MM.1S (cell line): Measurements from ENCODE around the gene CFAP74.

Experiments used
- DNase-seq: peaks from one replicate; pipeline ENCODE4 v3.0.0-alpha.2; 2015
- H2AFZ ChIP-seq: fragments of 300-600 bp; sonication (generic); 2 replicates; pipeline ENCODE4 v1.6.0; 2016; ENCODE audit warnings: antibody characterized with exemption, low read length
- H3F3A ChIP-seq: fragments of 300-600 bp; sonication (generic); 2 replicates; pipeline ENCODE4 v1.6.1; 2016; ENCODE audit warnings: mild to moderate bottlenecking, antibody characterized with exemption, low read length, moderate library complexity, mixed read lengths; ENCODE audit not compliant: insufficient read depth
- H3K27ac ChIP-seq: fragments of 300-600 bp; sonication (generic); 2 replicates; pipeline ENCODE4 v1.5.1; 2016; ENCODE audit warnings: mild to moderate bottlenecking, low read length
- H3K27me3 ChIP-seq: fragments of 300-600 bp; sonication (generic); replicated peaks from 2 replicates; pipeline ENCODE4 v1.6.0; 2016; ENCODE audit warnings: low read length; ENCODE audit not compliant: insufficient read depth
- H3K36me3 ChIP-seq: fragments of 300-600 bp; sonication (generic); replicated peaks from 2 replicates; pipeline ENCODE4 v1.6.1; 2016; ENCODE audit warnings: mild to moderate bottlenecking, low read length, mixed read lengths; ENCODE audit not compliant: insufficient read depth
- H3K4me1 ChIP-seq: fragments of 300-600 bp; sonication (generic); 2 replicates; pipeline ENCODE4 v1.6.1; 2016; ENCODE audit warnings: low read length, mixed read lengths
- H3K4me2 ChIP-seq: fragments of 300-600 bp; sonication (generic); 2 replicates; pipeline ENCODE4 v1.6.0; 2016; ENCODE audit warnings: low read depth, low read length
- H3K4me3 ChIP-seq: fragments of 300-600 bp; sonication (generic); 2 replicates; pipeline ENCODE4 v1.5.1; 2016; ENCODE audit warnings: low read length, mixed read lengths
- H3K79me2 ChIP-seq: fragments of 300-600 bp; sonication (generic); 2 replicates; pipeline ENCODE4 v1.6.1; 2016; ENCODE audit warnings: mixed run types, low read length, mixed read lengths
- H3K9ac ChIP-seq: fragments of 300-600 bp; sonication (generic); 2 replicates; pipeline ENCODE4 v1.6.1; 2016; ENCODE audit warnings: low read length, mixed read lengths
- H3K9me2 ChIP-seq: fragments of 300-600 bp; sonication (generic); replicated peaks from 2 replicates; pipeline ENCODE4 v1.6.1; 2016; ENCODE audit warnings: mild to moderate bottlenecking, low read length, mixed read lengths; ENCODE audit not compliant: insufficient read depth
- H3K9me3 ChIP-seq: fragments of 300-600 bp; sonication (generic); replicated peaks from 2 replicates; pipeline ENCODE4 v1.6.1; 2016; ENCODE audit warnings: mild to moderate bottlenecking, low read length, mixed read lengths; ENCODE audit not compliant: insufficient read depth
- H4K20me1 ChIP-seq: fragments of 300-600 bp; sonication (generic); 2 replicates; pipeline ENCODE4 v1.6.1; 2016; ENCODE audit warnings: mild to moderate bottlenecking, low read length, moderate library complexity, mixed read lengths; ENCODE audit not compliant: insufficient read depth
- EZH2 ChIP-seq: fragments of 300-600 bp; sonication (generic); optimal IDR thresholded peaks from 2 replicates; pipeline ENCODE3; 2017; ENCODE audit warnings: low read depth, mild to moderate bottlenecking, antibody characterized with exemption, low read length, mixed read lengths
- EZH2phosphoT487 ChIP-seq: fragments of 300-600 bp; sonication (generic); IDR thresholded peaks from 2 replicates; pipeline ENCODE4 v1.6.1; 2018; ENCODE audit warnings: antibody characterized with exemption, low read length
- TF ChIP-seq, protein P1 (sequence below): fragments of 300-600 bp; sonication (generic); IDR thresholded peaks from 2 replicates; pipeline ENCODE4 v1.5.1; 2016; ENCODE audit warnings: antibody characterized with exemption, low read length, mixed read lengths

CFAP74 gene

DNA sequence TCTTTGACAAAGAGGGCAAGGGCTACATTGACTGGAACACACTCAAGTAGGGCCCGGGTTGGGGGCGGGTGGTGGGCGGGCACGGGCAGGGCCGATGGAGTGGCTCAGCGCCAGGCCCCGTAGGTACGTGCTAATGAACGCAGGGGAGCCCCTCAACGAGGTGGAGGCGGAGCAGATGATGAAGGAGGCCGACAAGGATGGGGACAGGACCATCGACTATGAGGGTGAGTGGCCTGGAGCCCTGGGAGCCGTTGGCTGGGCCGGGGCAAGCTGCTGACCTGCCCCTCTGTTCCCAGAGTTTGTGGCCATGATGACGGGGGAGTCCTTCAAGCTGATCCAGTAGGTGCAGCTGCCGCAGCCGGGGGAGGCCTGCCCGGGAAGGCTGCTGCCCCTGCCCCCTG is 86.7 kb downstream of the CFAP74 start:
- Histone ChIP-seq H3K4me2 (no peak overlapping the region), H3K79me2 (no peaks in the 10 kb centered on the region), H3F3A (no peaks in the 10 kb centered on the region), H3K27me3 (peaks cover 11% of the 10 kb centered on the region), H3K27ac (no peak overlapping the region), H2AFZ (no peak overlapping the region), H3K9me3 (no peaks in the 10 kb centered on the region), H3K4me1 (peaks cover 10% of the 10 kb centered on the region), H3K4me3 (no peak overlapping the region), H3K36me3 (no peaks in the 10 kb centered on the region), H3K9ac (no peak overlapping the region), H3K9me2 (no peaks in the 10 kb centered on the region), H4K20me1 (no peaks in the 10 kb centered on the region)
- no peak for DNase-seq
- TF ChIP-seq, protein P1, sequence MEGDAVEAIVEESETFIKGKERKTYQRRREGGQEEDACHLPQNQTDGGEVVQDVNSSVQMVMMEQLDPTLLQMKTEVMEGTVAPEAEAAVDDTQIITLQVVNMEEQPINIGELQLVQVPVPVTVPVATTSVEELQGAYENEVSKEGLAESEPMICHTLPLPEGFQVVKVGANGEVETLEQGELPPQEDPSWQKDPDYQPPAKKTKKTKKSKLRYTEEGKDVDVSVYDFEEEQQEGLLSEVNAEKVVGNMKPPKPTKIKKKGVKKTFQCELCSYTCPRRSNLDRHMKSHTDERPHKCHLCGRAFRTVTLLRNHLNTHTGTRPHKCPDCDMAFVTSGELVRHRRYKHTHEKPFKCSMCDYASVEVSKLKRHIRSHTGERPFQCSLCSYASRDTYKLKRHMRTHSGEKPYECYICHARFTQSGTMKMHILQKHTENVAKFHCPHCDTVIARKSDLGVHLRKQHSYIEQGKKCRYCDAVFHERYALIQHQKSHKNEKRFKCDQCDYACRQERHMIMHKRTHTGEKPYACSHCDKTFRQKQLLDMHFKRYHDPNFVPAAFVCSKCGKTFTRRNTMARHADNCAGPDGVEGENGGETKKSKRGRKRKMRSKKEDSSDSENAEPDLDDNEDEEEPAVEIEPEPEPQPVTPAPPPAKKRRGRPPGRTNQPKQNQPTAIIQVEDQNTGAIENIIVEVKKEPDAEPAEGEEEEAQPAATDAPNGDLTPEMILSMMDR: no peak
- TF ChIP-seq EZH2: no peak

DNA sequence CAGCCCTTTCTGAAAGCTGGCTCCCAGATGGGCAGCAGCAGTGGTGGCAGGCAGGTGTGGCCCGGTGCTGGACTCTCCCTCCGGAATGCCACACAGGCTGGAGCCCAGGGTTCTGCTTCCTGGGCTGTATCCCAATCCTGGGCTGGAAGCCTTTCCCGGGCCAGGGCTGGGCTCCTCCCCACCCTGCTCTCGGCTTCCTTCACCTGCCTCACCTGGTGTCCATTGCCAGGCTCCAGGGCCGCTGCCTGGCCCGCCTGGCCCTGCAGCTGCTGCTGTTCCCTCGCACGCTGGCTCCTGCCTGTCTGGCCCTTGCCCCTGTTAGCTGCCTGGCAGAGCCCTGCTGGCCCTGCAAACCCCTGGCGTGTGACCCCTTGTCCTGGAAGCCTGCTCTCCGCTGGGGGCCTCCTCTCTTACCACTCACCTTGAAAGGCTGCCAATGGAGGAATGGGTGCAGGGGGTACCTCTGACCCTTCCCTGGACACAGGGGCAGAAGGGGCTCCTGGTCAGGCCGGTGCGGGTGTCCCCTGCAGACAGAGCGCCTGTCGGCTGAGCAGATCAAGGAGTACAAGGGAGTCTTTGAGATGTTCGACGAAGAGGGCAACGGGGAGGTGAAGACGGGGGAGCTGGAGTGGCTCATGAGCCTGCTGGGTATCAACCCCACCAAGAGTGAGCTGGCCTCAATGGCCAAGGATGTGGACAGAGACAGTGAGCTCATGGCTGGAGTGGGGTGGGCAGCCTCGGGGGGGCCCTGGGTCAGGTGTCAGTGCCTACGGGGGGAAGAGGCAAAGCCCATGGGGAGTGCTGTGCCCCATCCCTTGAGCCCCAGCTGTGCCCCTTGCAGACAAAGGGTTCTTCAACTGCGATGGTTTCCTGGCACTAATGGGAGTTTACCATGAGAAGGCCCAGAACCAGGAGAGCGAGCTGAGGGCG is 87.4 kb downstream of the CFAP74 start:
- Histone ChIP-seq H3K9me2 (no peaks in the 10 kb centered on the region), H3K4me3 (no peak overlapping the region), H3K36me3 (no peaks in the 10 kb centered on the region), H3K9me3 (no peaks in the 10 kb centered on the region), H3F3A (no peaks in the 10 kb centered on the region), H3K4me2 (no peak overlapping the region), H3K27ac (no peak overlapping the region), H3K4me1 (peaks cover 10% of the 10 kb centered on the region), H3K79me2 (no peaks in the 10 kb centered on the region), H4K20me1 (no peaks in the 10 kb centered on the region), H2AFZ (no peak overlapping the region), H3K9ac (no peak overlapping the region), H3K27me3 (peaks cover 5% of the 10 kb centered on the region)
- TF ChIP-seq, protein P1: no peak
- TF ChIP-seq EZH2phosphoT487 (no peak), EZH2 (no peak)
- no peak for DNase-seq

DNA sequence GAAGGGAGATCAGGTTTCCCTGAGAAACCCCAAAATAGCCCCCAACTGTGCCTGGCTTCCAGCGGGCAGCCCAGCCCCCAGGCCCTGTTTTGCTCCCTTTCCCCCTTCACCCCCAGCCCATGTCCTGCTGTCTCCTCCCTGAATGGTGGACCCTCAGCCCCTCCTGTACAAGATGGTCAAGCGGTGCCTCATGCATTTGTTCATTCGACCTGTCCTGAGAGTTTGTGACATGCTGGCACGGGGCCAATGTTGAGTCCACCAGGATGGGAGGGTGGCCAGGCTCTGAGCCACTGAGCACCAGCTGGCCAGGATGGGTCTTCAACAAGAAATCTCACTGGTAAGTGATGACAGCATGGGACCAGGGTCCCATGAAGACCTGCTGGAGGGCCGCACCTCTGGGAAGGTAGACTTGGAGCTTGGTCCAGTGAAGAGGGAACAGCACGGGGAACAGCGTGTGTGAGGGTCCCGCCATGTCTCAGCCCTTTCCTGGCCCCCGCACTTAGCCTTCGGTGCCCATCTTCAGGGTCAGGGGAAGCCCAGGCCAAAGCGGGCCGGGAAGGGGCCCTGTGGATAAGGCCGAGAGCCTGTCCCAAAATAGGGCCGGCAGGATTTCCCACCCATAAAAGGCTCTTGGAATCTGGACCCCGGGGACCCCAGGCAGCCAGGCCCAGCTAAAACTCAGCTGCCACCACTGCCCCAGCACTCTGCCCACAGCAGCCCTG is 88.5 kb downstream of the CFAP74 start, which contains the start of gene CALML6:
Gene CALML6, plus strand, starts transcription at position 290 of the 722 bp plus-strand sequence. Its CDS starts 21 bp downstream, at position 311.
- no peak within 1 kb of the TSS for H3K9ac ChIP-seq
- H2AFZ ChIP-seq: no peak within 1 kb of the TSS
- H3K27me3 ChIP-seq: peaks cover 5% of the 10 kb centered on the region
- H3K4me3 ChIP-seq: no peak within 1 kb of the TSS
- H3K79me2 ChIP-seq: no peaks in the 10 kb centered on the region
- no peak within 1 kb of the TSS for H3K4me2 ChIP-seq
- no peaks in the 10 kb centered on the region for H3K9me2 ChIP-seq
- no peaks in the 10 kb centered on the region for H3K36me3 ChIP-seq
- peaks cover 18% of the 10 kb centered on the region for H3K4me1 ChIP-seq
- H3K27ac ChIP-seq: no peak within 1 kb of the TSS
- no peak for TF ChIP-seq EZH2phosphoT487
- TF ChIP-seq, protein P1: no peak
- TF ChIP-seq EZH2: no peak
- peaks cover 3% of the 10 kb centered on the region; the same call in 1 of the 2 replicates for H3F3A ChIP-seq
- H3K9me3 ChIP-seq: no peaks in the 10 kb centered on the region
- H4K20me1 ChIP-seq: no peaks in the 10 kb centered on the region
- no peak for DNase-seq
